Measurements from ENCODE around the gene RAB25.
"Not testable (repeated sequence)": the region's sequence is repeated elsewhere in the genome, so short reads cannot be mapped to it uniquely, and the experiment has no call there.

Gene RAB25

GRCh38 chr1:156060937-156061636, at the start of gene RAB25:
Gene RAB25 (plus strand): TSS chr1:156061160. CDS start chr1:156061401, 241 bp downstream.
- no peak for DNase-seq (ENCODE audit: low spot score)

GRCh38 chr1:156012051-156012817, 48.7 kb upstream of the RAB25 start:
- no peak for DNase-seq (ENCODE audit: low spot score)

- DNase-seq (ENCODE audit: low spot score) = no peak
Measured at GRCh38 chr1:156014829-156015228, 46.1 kb upstream of the RAB25 start.

- no peak for DNase-seq (ENCODE audit: low spot score)
Measured at GRCh38 chr1:156019946-156020292, 41.0 kb upstream of the RAB25 start.

GRCh38 chr1:156020293-156021092, 40.5 kb upstream of the RAB25 start, which contains the start of gene SSR2:
Gene SSR2 (minus strand): TSS chr1:156020951. CDS start chr1:156020167, 784 bp downstream.
- DNase-seq (ENCODE audit: low spot score) = peak; percentile 95

GRCh38 chr1:156021093-156021428, 39.9 kb upstream of the RAB25 start:
- no peak for DNase-seq (ENCODE audit: low spot score)

- DNase-seq (ENCODE audit: low spot score) = no peak
Measured at GRCh38 chr1:156021954-156022353, 39.0 kb upstream of the RAB25 start.

- DNase-seq (ENCODE audit: low spot score) = no peak
Measured at GRCh38 chr1:156024801-156025200, 36.2 kb upstream of the RAB25 start.

- peak; percentile 36 for DNase-seq (ENCODE audit: low spot score)
Measured at GRCh38 chr1:156025876-156026275, 35.1 kb upstream of the RAB25 start.

GRCh38 chr1:156026588-156026987, 34.4 kb upstream of the RAB25 start:
- DNase-seq (ENCODE audit: low spot score) = no peak

GRCh38 chr1:156033011-156033410, 27.9 kb upstream of the RAB25 start:
- no peak for DNase-seq (ENCODE audit: low spot score)

GRCh38 chr1:156034991-156035390, 26.0 kb upstream of the RAB25 start:
- DNase-seq (ENCODE audit: low spot score) = not testable (repeated sequence)

GRCh38 chr1:156042828-156043227, 18.1 kb upstream of the RAB25 start:
- DNase-seq (ENCODE audit: low spot score) = no peak

GRCh38 chr1:156045076-156045475, 15.9 kb upstream of the RAB25 start:
- DNase-seq (ENCODE audit: low spot score) = no peak

GRCh38 chr1:156048663-156049258, 12.2 kb upstream of the RAB25 start:
- DNase-seq (ENCODE audit: low spot score) = no peak

GRCh38 chr1:156050376-156050775, 10.6 kb upstream of the RAB25 start:
- DNase-seq (ENCODE audit: low spot score) = no peak

GRCh38 chr1:156051011-156051725, 9.8 kb upstream of the RAB25 start:
- DNase-seq (ENCODE audit: low spot score) = no peak

- peak; percentile 86 for DNase-seq (ENCODE audit: low spot score)
Measured at GRCh38 chr1:156052862-156053767, 7.8 kb upstream of the RAB25 start.

- peak; percentile 84 for DNase-seq (ENCODE audit: low spot score)
Measured at GRCh38 chr1:156053768-156054499, 7.0 kb upstream of the RAB25 start, which contains the start of gene UBQLN4. Gene UBQLN4 (minus strand): TSS chr1:156053798. CDS start chr1:156053701, 97 bp downstream.
